ENCODE data around the gene ERFL. TPM values are rescaled to one million over a fixed set of nuclear protein-coding genes. Genes with fewer than 3 reads are reported as not detected.

The ERFL gene
- total and polyA plus RNA-seq, 2 of the 8 experiments (the other 6 are each of a cell fraction or from before 2014, with no cell fraction given): 0.12 TPM; not detected in 1

DNA sequence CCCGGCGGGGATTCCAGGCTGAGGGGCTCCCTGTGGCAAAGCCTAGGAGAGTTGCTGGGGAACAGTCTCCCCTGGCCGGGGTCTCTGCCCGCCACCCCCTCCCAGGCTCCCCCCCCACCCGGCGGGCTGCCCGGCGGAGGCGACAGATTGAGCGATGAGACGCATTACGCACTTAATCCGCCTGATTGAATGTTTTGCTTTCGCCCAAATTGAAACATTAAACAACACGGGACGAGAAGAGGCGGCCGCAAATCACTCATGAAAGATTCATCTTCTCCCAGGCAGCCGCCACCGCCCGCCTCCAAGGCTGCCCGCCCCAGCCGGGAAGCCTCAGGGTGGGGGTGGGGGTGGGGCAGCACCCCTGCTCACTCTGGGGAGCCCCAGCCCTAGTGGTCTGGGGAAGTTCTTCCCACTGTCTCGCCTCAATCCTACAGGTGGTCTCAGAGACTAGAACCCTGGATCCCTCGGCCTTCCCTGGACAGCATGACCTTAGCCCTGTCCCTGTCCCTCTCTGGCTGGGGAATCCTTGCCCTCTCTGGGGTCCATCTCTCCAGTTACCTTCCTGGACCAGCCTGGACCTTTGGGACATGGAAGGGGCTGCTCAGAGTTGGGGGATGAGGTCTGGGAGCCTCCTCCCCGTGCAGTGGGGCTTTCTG, 7.6 kb upstream of the ERFL start (continued):
- TF ChIP-seq, protein P1, sequence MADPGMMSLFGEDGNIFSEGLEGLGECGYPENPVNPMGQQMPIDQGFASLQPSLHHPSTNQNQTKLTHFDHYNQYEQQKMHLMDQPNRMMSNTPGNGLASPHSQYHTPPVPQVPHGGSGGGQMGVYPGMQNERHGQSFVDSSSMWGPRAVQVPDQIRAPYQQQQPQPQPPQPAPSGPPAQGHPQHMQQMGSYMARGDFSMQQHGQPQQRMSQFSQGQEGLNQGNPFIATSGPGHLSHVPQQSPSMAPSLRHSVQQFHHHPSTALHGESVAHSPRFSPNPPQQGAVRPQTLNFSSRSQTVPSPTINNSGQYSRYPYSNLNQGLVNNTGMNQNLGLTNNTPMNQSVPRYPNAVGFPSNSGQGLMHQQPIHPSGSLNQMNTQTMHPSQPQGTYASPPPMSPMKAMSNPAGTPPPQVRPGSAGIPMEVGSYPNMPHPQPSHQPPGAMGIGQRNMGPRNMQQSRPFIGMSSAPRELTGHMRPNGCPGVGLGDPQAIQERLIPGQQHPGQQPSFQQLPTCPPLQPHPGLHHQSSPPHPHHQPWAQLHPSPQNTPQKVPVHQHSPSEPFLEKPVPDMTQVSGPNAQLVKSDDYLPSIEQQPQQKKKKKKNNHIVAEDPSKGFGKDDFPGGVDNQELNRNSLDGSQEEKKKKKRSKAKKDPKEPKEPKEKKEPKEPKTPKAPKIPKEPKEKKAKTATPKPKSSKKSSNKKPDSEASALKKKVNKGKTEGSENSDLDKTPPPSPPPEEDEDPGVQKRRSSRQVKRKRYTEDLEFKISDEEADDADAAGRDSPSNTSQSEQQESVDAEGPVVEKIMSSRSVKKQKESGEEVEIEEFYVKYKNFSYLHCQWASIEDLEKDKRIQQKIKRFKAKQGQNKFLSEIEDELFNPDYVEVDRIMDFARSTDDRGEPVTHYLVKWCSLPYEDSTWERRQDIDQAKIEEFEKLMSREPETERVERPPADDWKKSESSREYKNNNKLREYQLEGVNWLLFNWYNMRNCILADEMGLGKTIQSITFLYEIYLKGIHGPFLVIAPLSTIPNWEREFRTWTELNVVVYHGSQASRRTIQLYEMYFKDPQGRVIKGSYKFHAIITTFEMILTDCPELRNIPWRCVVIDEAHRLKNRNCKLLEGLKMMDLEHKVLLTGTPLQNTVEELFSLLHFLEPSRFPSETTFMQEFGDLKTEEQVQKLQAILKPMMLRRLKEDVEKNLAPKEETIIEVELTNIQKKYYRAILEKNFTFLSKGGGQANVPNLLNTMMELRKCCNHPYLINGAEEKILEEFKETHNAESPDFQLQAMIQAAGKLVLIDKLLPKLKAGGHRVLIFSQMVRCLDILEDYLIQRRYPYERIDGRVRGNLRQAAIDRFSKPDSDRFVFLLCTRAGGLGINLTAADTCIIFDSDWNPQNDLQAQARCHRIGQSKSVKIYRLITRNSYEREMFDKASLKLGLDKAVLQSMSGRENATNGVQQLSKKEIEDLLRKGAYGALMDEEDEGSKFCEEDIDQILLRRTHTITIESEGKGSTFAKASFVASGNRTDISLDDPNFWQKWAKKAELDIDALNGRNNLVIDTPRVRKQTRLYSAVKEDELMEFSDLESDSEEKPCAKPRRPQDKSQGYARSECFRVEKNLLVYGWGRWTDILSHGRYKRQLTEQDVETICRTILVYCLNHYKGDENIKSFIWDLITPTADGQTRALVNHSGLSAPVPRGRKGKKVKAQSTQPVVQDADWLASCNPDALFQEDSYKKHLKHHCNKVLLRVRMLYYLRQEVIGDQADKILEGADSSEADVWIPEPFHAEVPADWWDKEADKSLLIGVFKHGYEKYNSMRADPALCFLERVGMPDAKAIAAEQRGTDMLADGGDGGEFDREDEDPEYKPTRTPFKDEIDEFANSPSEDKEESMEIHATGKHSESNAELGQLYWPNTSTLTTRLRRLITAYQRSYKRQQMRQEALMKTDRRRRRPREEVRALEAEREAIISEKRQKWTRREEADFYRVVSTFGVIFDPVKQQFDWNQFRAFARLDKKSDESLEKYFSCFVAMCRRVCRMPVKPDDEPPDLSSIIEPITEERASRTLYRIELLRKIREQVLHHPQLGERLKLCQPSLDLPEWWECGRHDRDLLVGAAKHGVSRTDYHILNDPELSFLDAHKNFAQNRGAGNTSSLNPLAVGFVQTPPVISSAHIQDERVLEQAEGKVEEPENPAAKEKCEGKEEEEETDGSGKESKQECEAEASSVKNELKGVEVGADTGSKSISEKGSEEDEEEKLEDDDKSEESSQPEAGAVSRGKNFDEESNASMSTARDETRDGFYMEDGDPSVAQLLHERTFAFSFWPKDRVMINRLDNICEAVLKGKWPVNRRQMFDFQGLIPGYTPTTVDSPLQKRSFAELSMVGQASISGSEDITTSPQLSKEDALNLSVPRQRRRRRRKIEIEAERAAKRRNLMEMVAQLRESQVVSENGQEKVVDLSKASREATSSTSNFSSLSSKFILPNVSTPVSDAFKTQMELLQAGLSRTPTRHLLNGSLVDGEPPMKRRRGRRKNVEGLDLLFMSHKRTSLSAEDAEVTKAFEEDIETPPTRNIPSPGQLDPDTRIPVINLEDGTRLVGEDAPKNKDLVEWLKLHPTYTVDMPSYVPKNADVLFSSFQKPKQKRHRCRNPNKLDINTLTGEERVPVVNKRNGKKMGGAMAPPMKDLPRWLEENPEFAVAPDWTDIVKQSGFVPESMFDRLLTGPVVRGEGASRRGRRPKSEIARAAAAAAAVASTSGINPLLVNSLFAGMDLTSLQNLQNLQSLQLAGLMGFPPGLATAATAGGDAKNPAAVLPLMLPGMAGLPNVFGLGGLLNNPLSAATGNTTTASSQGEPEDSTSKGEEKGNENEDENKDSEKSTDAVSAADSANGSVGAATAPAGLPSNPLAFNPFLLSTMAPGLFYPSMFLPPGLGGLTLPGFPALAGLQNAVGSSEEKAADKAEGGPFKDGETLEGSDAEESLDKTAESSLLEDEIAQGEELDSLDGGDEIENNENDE (IDR thresholded peaks at IDR 0.05; ENCODE audit: insufficient replicate concordance, low read length): no peak
- TF ChIP-seq BACH1 (IDR thresholded peaks at IDR 0.05; ENCODE audit: low read length): no peak
- TF ChIP-seq SRF (IDR thresholded peaks at IDR 0.05; ENCODE audit: low read depth, low read length): no peak
- no peak for TF ChIP-seq KDM4A (IDR thresholded peaks at IDR 0.05; ENCODE audit: low read depth, low read length, severe bottlenecking)
- TF ChIP-seq SUZ12 (IDR thresholded peaks at IDR 0.05; ENCODE audit: low read length): no peak; the same call in 1 of the 2 replicates
- TF ChIP-seq CHD2 (IDR thresholded peaks at IDR 0.05; ENCODE audit: low read length): no peak

Data from H1 (cell line).